HFFc6 (cell line): ENCODE results near the gene SIRT6. TPM values are rescaled to one million over a fixed set of nuclear protein-coding genes. Genes with fewer than 3 reads are reported as not detected.

Experiments used
- DNase-seq: peaks from one replicate; pipeline ENCODE4 v3.0.0-alpha.2; 2018
- H3K27ac Mint-ChIP-seq: 2 replicates; pipeline ENCODE4 v1.8.0; 2020; ENCODE audit warnings: mild to moderate bottlenecking, mixed read lengths
- H3K27me3 Mint-ChIP-seq: 2 replicates; pipeline ENCODE4 v1.8.0; 2021; ENCODE audit warnings: mild to moderate bottlenecking, moderate library complexity, mixed read lengths; ENCODE audit not compliant: insufficient read depth
- H3K36me3 Mint-ChIP-seq: 2 replicates; pipeline ENCODE4 v1.8.0; 2021; ENCODE audit warnings: low read depth, mixed read lengths
- H3K4me1 Mint-ChIP-seq: 2 replicates; pipeline ENCODE4 v1.8.0; 2020; ENCODE audit warnings: low read depth, mixed read lengths
- H3K4me3 Mint-ChIP-seq: 2 replicates; pipeline ENCODE4 v1.8.0; 2020; ENCODE audit warnings: mild to moderate bottlenecking, moderate library complexity, mixed read lengths
- H3K9me3 Mint-ChIP-seq: 2 replicates; pipeline ENCODE4 v1.8.0; 2020; ENCODE audit warnings: mild to moderate bottlenecking, mixed read lengths
- total RNA-seq, 6 experiments: library from RNA; stranded (reverse); fragmentation: NEBNext Ultra II Directional; extraction: Animal tissue kit (Norgen Biotek cat#: 25700); gene quantifications; 2 replicates in 1 of 6; 3 replicates in 5 of 6; pipeline ENCODE4 v1.2.3, GENCODE V29; 2021
- TF ChIP-seq, protein P1 (sequence below): fragments of 200-600 bp; sonication (generic); IDR thresholded peaks from 2 replicates; pipeline ENCODE4 v1.5.0; 2021; ENCODE audit warnings: antibody characterized with exemption, mild to moderate bottlenecking

The SIRT6 gene
- total RNA-seq, 6 experiments from 2014 or later: 23.4 to 27.5 (median 25.2) TPM

DNA sequence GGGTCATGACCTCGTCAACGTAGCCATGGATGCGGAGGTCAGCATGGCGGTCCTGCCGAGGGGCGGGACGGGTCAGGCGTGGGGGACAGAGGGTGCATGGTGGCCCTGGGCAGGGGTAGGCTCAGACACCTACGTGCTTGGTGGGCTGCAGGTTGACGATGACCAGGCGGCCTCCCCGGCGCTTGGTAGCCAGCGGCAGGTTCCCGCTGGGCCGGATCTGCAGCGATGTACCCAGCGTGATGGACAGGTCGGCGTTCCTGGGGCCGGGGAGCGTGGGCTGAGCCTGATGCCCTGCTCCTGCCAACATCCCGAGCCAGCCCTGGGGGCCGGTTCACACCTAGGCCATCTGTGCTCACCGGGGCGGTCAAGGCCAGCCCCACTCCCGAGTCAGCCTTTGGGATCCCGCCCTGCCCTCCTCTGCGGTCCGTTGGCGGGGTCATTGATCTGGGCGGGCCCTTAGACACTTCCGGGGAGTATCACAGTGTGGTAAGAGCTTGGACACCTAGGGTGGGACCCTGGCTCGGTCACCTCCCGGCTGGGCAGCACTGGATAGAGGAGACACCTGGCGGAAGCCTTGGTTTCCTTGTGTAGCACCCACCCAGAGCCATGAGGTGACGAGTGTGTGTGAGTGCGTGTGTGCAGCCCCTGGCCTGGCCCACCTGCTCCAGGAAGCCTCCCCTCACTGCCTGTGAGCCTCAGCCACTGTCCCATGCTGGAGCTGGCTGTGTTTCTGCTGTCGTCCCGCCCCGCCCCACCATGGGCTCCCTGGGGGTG is 7.3 kb downstream of the SIRT6 start:
- H3K27me3 Mint-ChIP-seq: peaks cover 4% of the 10 kb centered on the region; the same call in 1 of the 2 replicates
- TF ChIP-seq, protein P1, sequence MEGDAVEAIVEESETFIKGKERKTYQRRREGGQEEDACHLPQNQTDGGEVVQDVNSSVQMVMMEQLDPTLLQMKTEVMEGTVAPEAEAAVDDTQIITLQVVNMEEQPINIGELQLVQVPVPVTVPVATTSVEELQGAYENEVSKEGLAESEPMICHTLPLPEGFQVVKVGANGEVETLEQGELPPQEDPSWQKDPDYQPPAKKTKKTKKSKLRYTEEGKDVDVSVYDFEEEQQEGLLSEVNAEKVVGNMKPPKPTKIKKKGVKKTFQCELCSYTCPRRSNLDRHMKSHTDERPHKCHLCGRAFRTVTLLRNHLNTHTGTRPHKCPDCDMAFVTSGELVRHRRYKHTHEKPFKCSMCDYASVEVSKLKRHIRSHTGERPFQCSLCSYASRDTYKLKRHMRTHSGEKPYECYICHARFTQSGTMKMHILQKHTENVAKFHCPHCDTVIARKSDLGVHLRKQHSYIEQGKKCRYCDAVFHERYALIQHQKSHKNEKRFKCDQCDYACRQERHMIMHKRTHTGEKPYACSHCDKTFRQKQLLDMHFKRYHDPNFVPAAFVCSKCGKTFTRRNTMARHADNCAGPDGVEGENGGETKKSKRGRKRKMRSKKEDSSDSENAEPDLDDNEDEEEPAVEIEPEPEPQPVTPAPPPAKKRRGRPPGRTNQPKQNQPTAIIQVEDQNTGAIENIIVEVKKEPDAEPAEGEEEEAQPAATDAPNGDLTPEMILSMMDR: no peak
- H3K36me3 Mint-ChIP-seq: 0 out of 2 replicates have a peak, but pooled peaks cover 6% of the 10 kb centered on the region
- no peaks in the 10 kb centered on the region for H3K9me3 Mint-ChIP-seq
- H3K4me1 Mint-ChIP-seq: no peaks in the 10 kb centered on the region
- no peak overlapping the region for H3K27ac Mint-ChIP-seq
- no peak overlapping the region for H3K4me3 Mint-ChIP-seq
- no peak for DNase-seq

DNA sequence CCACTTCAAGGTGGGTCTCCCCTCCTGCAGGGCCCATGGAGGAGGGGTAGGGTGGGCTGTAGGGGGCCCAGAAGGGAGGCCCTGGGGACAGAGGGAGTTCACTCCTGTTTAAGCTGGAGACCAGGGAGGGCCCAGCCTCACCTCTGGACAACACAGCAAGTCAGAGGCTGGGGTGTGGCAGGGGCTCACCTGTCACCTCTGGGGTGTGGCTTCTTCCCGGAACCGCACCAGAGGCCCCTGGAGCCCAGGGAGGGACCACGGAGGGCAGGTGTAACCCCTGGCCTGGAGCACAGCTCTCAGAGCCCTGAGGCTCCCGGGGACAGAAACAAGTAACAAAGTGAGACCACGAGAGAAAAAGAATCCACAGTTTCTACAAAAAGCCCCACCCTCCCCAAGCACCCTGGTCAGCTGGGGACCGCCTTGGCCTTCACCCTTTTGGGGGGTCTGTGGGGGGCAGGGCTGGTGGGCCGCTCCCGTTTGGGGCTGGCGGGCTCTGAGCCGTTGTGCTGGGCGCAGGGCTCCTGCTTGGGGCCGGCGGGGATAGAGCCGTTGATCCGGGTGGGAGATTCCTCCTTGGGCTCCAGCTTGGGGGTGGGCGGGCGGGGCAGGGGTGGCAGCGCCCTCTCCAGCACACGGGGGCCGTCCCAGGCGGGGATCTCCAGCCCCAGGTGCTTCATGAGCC is 8.0 kb downstream of the SIRT6 start:
- Mint-ChIP-seq H3K36me3 (0 out of 2 replicates have a peak, but pooled peaks cover under 1% of the 10 kb centered on the region), H3K27me3 (peaks cover 4% of the 10 kb centered on the region; the same call in 1 of the 2 replicates), H3K27ac (no peak overlapping the region), H3K9me3 (no peaks in the 10 kb centered on the region), H3K4me3 (no peak overlapping the region), H3K4me1 (no peaks in the 10 kb centered on the region)
- TF ChIP-seq, protein P1: no peak
- DNase-seq: no peak

DNA sequence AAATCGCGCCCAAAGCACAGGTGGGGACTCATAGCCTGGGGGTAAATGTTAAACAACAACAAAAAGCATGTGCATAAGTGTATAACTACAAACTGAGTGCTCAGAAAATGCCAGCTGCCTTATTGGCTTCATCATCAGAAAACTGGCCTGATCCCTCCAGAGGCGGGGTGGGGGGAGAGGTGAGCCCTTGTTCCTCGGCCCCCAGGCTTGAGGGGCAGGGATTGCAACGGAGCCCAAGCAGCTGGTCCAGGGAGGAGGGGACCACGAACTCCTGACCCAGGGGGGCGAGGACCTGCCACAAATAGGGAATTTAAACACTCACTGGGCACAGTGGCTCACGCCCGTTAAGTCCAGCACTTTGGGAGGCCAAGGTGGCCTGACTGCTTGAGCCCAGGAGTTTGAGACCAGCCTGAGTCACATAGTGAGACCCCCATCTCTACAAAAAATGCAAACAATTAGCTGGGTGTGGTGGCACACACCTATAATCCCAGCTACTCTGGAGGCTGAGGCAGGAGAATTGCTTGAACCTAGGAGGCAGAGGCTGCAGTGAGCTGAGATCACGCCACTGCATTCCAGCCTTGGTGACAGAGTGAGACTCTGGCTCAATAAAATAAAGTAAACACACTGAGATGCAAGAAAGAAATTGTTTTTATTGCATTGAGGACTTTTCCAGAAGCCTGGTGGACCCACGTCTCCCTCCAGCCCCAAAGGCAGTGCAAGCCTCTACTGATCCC is 8.7 kb downstream of the SIRT6 start:
- no peak overlapping the region for H3K4me3 Mint-ChIP-seq
- TF ChIP-seq, protein P1: no peak
- no peaks in the 10 kb centered on the region for H3K9me3 Mint-ChIP-seq
- peaks cover 6% of the 10 kb centered on the region; the same call in 1 of the 2 replicates for H3K27me3 Mint-ChIP-seq
- H3K36me3 Mint-ChIP-seq: no peaks in the 10 kb centered on the region
- H3K27ac Mint-ChIP-seq: no peak overlapping the region
- H3K4me1 Mint-ChIP-seq: no peaks in the 10 kb centered on the region
- DNase-seq: no peak

DNA sequence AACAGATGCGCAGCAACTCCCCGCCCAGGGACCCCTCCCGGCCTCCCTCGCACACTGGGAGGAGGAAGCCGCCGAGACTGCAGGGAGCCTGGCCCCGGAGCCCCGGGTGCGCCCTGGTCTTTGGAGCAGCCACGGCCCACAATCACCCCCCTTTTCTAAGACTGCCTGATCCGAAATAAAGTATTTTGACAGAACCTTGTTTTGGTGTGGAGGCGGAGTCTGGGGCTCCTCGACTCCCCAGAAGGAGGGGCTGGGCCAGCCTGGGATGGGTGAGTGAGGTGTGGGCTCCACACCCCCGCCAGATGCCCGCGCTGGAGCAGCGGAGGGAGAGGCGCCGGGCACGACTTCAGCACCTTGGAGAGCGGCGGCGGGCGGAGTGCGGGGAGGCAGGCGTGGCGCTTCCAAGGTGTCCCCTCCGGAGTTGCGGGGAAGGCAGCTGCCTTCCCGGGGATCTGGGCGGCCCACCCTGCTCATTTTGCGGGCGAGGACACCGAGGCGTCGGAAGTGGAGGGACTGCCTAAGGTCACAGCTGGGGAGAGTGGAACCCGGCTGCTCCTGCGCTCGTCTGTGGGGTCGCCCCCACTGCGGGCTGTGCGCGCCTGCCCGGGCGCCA is 9.4 kb downstream of the SIRT6 start:
- Mint-ChIP-seq H3K4me1 (no peaks in the 10 kb centered on the region), H3K4me3 (no peak overlapping the region), H3K27ac (no peak overlapping the region), H3K27me3 (peaks cover 10% of the 10 kb centered on the region; the same call in 1 of the 2 replicates), H3K36me3 (no peaks in the 10 kb centered on the region), H3K9me3 (no peaks in the 10 kb centered on the region)
- TF ChIP-seq, protein P1: no peak
- no peak for DNase-seq

DNA sequence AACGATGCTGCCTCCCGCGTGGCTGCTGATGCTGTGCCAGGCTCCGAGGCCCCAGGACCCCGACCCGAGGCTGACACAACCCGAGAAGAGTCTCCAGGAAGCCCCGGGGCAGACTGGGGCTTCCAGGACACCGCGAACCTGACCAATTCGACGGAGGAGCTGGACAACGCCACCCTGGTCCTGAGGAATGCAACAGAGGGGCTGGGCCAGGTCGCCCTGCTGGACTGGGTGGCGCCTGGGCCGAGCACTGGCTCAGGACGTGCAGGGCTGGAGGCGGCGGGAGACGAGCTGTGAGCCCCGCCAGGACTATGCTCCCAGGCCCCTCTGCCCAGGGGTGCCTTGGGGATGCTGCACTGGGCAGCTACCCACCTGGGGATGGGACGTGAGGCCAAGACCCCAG is 10.7 kb downstream of the SIRT6 start:
- no peak overlapping the region for H3K4me3 Mint-ChIP-seq
- TF ChIP-seq, protein P1: no peak
- no peaks in the 10 kb centered on the region for H3K4me1 Mint-ChIP-seq
- H3K27me3 Mint-ChIP-seq: peaks cover 13% of the 10 kb centered on the region
- H3K9me3 Mint-ChIP-seq: no peaks in the 10 kb centered on the region
- DNase-seq: no peak
- H3K27ac Mint-ChIP-seq: no peak overlapping the region
- H3K36me3 Mint-ChIP-seq: no peaks in the 10 kb centered on the region
